HEK293 (cell line): ENCODE measurements around the gene FNTB.

ENCODE experiments used
- CTCF ChIA-PET: fragments of 350-600 bp; formaldehyde crosslinking; extraction: SDS; loops from one replicate; lab custom pipeline; 2021; ENCODE audit warnings: antibody characterized with exemption; lab: Yijun Ruan, JAX
- POLR2A ChIA-PET: fragments of 300-600 bp; formaldehyde crosslinking; extraction: SDS; loops from one replicate; lab custom pipeline; 2020; ENCODE audit warnings: antibody characterized with exemption, inconsistent platforms; lab: Yijun Ruan, JAX
- H3K27ac ChIP-seq: fragments of 200-500 bp; sonication (Bioruptor generic); 2 replicates; pipeline ENCODE4 v1.5.1; 2014; ENCODE audit warnings: low read depth, low read length, control low read depth, inconsistent platforms; ENCODE audit errors: extremely low read depth
- H3K36me3 ChIP-seq, 2 experiments: fragments of 200-500 bp in 1 of 2; sonication (Bioruptor generic) in 1 of 2; 1 replicate in 1 of 2; 2 replicates in 1 of 2; pipeline ENCODE4 v1.5.1; 2014 to 2017; ENCODE audit warnings: inconsistent platforms in 2 of 2, low read length in 2 of 2; ENCODE audit not compliant: control insufficient read depth in 2 of 2, insufficient read depth in 1 of 2
- H3K4me1 ChIP-seq: fragments of 200-500 bp; sonication (Bioruptor generic); 2 replicates; pipeline ENCODE4 v1.5.1; 2014; ENCODE audit warnings: mild to moderate bottlenecking, low read length, inconsistent platforms; ENCODE audit not compliant: control insufficient read depth, insufficient read depth
- H3K4me3 ChIP-seq: 2 replicates; pipeline ENCODE4 v1.5.1; 2011; ENCODE audit warnings: low read depth, mild to moderate bottlenecking, control low read depth, low read length, moderate library complexity
- H3K9me3 ChIP-seq: fragments of 200-500 bp; sonication (Bioruptor generic); 2 replicates; pipeline ENCODE4 v1.5.1; 2014; ENCODE audit warnings: low read depth, low read length, inconsistent platforms; ENCODE audit not compliant: control insufficient read depth, insufficient read depth
- GLI4 ChIP-seq: fragments of 450-650 bp; formaldehyde crosslinking; IDR thresholded peaks from 2 replicates; pipeline ENCODE4 v1.5.1; 2016; ENCODE audit warnings: missing biosample characterization, missing genetic modification characterization
- PRDM1 ChIP-seq: fragments of 450-650 bp; formaldehyde crosslinking; IDR thresholded peaks from 2 replicates; pipeline ENCODE4; 2016; ENCODE audit warnings: missing biosample characterization, missing genetic modification characterization
- ZBTB20 ChIP-seq: fragments of 450-650 bp; formaldehyde crosslinking; IDR thresholded peaks from 2 replicates; pipeline ENCODE4 v1.5.1; 2016; ENCODE audit warnings: missing biosample characterization, missing genetic modification characterization
- ZEB2 ChIP-seq: fragments of 450-650 bp; formaldehyde crosslinking; IDR thresholded peaks from 2 replicates; pipeline ENCODE4 v1.5.1; 2016; ENCODE audit warnings: missing biosample characterization, missing genetic modification characterization
- ZNF202 ChIP-seq: fragments of 450-650 bp; formaldehyde crosslinking; IDR thresholded peaks from 2 replicates; pipeline ENCODE4 v1.5.1; 2016; ENCODE audit warnings: missing biosample characterization, missing genetic modification characterization, borderline replicate concordance
- ZNF341 ChIP-seq: fragments of 450-650 bp; formaldehyde crosslinking; IDR thresholded peaks from 2 replicates; pipeline ENCODE4; 2016; ENCODE audit warnings: low read depth, missing biosample characterization, missing genetic modification characterization
- ZNF596 ChIP-seq: fragments of 450-650 bp; IDR thresholded peaks from 2 replicates; pipeline ENCODE4 v1.5.0; 2018; ENCODE audit warnings: missing biosample characterization, mild to moderate bottlenecking, missing genetic modification characterization, moderate library complexity
- ZNF600 ChIP-seq: fragments of 450-650 bp; formaldehyde crosslinking; IDR thresholded peaks from 2 replicates; pipeline ENCODE4 v1.5.1; 2016; ENCODE audit warnings: missing biosample characterization, missing genetic modification characterization
- ZNF610 ChIP-seq: fragments of 450-650 bp; formaldehyde crosslinking; IDR thresholded peaks from 2 replicates; pipeline ENCODE4 v1.5.1; 2016; ENCODE audit warnings: missing biosample characterization, missing genetic modification characterization, borderline replicate concordance
- ZNF621 ChIP-seq: fragments of 450-650 bp; formaldehyde crosslinking; IDR thresholded peaks from 2 replicates; pipeline ENCODE4 v1.5.1; 2017; ENCODE audit warnings: missing biosample characterization, missing genetic modification characterization
- ZNF701 ChIP-seq: fragments of 450-650 bp; formaldehyde crosslinking; IDR thresholded peaks from 2 replicates; pipeline ENCODE4 v1.5.1; 2016; ENCODE audit warnings: missing biosample characterization, missing genetic modification characterization
- ZNF76 ChIP-seq: fragments of 450-650 bp; formaldehyde crosslinking; IDR thresholded peaks from 2 replicates; pipeline ENCODE4; 2016; ENCODE audit warnings: low read depth, missing biosample characterization, missing genetic modification characterization, borderline replicate concordance
- ZNF776 ChIP-seq: fragments of 450-650 bp; formaldehyde crosslinking; IDR thresholded peaks from 2 replicates; pipeline ENCODE4 v1.5.0; 2017; ENCODE audit warnings: missing biosample characterization, missing genetic modification characterization, borderline replicate concordance
- ZNF843 ChIP-seq: fragments of 450-650 bp; formaldehyde crosslinking; IDR thresholded peaks from 2 replicates; pipeline ENCODE4 v1.5.1; 2016; ENCODE audit warnings: missing biosample characterization, missing genetic modification characterization
- ZSCAN16 ChIP-seq: fragments of 450-650 bp; formaldehyde crosslinking; IDR thresholded peaks from 2 replicates; pipeline ENCODE4 v1.5.1; 2016; ENCODE audit warnings: missing biosample characterization, missing genetic modification characterization
- ZXDB ChIP-seq: fragments of 450-650 bp; formaldehyde crosslinking; IDR thresholded peaks from 2 replicates; pipeline ENCODE4 v1.5.1; 2016; ENCODE audit warnings: missing biosample characterization, missing genetic modification characterization
- TF ChIP-seq, protein P1 (sequence below): fragments of 450-650 bp; formaldehyde crosslinking; IDR thresholded peaks from 2 replicates; pipeline ENCODE4 v1.5.1; 2016; ENCODE audit warnings: missing biosample characterization, missing genetic modification characterization
- TF ChIP-seq, protein P2 (sequence below): fragments of 450-650 bp; formaldehyde crosslinking; IDR thresholded peaks from 2 replicates; pipeline ENCODE4 v1.5.1; 2016; ENCODE audit warnings: missing biosample characterization, missing genetic modification characterization
- TF ChIP-seq, protein P3 (sequence below): fragments of 450-650 bp; formaldehyde crosslinking; IDR thresholded peaks from 2 replicates; pipeline ENCODE4 v1.5.1; 2016; ENCODE audit warnings: missing biosample characterization, missing genetic modification characterization
- TF ChIP-seq, protein P4 (sequence below): fragments of 450-650 bp; formaldehyde crosslinking; IDR thresholded peaks from 2 replicates; pipeline ENCODE4 v1.5.1; 2016; ENCODE audit warnings: missing biosample characterization, missing genetic modification characterization
- TF ChIP-seq, protein P5 (sequence below): fragments of 450-650 bp; formaldehyde crosslinking; IDR thresholded peaks from 2 replicates; pipeline ENCODE4 v1.5.1; 2016; ENCODE audit warnings: missing biosample characterization, missing genetic modification characterization
- TF ChIP-seq, protein P6 (sequence below): fragments of 450-650 bp; formaldehyde crosslinking; IDR thresholded peaks from 2 replicates; pipeline ENCODE4 v1.5.1; 2016; ENCODE audit warnings: missing biosample characterization, missing genetic modification characterization, low read depth

FNTB gene

DNA sequence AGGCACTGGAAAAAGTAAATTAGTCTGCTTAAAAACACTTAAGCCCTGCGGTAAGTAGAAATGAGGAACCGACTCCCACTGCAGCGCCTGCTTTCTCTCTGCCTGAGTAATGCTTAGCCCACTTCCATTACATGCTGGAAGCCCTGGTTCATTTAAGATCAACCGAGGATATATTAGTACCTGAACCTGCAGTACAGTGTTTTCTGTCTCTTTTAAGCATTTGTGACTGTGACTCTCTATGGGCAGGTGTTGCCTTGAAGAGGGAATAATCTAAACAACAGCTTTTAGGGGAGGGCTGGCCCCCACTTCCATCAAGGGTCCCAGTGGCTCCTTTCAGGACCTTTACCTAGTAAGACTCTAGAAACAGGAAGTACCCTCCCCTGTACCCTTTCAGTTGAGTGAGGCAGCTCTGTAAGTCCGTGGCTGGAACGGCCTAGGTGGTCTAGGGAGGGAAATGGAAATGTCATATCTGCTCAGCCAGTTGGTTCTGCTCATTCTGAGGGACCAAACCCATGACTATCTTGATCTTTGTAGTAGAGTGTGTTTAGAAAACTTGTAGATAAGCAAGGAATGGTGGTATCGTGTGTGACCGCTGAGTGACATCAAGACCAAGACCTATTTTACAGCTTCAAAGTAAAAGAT, 56.2 kb downstream of the FNTB start (continued):
- TF ChIP-seq ZSCAN16 (tag by site-specific recombination) (no peak), ZNF202 (tag by site-specific recombination) (no peak), ZNF341 (tag by site-specific recombination) (no peak)
- TF ChIP-seq, all 188 proteins: peak for 0

DNA sequence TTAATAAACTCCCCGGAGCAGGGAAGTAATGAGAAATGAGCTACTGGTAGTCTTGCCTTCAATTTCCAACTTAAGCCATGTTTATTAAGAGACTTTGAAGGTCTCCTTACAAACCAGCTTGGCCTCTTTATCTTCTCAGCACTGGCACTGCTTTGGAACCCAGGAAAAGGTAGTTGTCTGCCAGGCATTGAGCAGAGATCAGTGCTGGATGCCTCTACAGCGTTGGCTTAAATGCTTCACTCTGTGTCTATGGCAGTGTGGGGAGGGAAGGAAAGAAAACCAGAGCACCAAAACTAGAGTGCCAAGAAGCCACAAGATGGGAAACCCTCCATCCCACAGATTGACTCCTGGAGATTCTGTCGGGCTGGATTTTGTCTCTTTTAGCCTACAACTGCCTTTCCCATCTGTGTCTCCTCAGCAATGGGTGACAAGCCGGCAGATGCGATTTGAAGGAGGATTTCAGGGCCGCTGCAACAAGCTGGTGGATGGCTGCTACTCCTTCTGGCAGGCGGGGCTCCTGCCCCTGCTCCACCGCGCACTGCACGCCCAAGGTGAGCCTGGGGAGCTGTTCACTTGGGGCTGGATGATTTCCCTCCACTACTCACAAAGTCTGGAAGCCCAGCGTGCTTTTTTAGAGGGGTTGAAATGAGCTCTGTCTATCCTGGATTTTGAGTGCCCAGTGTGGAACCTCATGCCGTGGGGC, 57.3 kb downstream of the FNTB start:
- POLR2A ChIA-PET, result interaction anchor here (0.7 kb wide), 1 partner anchor 50 kb away, joined by 3 read pairs; no protein-coding TSS in a partner anchor
- Histone ChIP-seq H3K4me1 (peaks cover 4% of the 10 kb centered on the region; the same call in 1 of the 2 replicates), H3K36me3 (peaks cover 10 to 33% of the 10 kb centered on the region in 2 experiments), H3K9me3 (no peaks in the 10 kb centered on the region), H3K27ac (no peak overlapping the region), H3K4me3 (no peak overlapping the region)
- CTCF ChIA-PET, result no interaction called here
- no peak for TF ChIP-seq ZNF701
- TF ChIP-seq ZXDB (tag by site-specific recombination), result no peak
- no peak for TF ChIP-seq ZNF610
- TF ChIP-seq ZNF843 (tag by site-specific recombination), result no peak

DNA sequence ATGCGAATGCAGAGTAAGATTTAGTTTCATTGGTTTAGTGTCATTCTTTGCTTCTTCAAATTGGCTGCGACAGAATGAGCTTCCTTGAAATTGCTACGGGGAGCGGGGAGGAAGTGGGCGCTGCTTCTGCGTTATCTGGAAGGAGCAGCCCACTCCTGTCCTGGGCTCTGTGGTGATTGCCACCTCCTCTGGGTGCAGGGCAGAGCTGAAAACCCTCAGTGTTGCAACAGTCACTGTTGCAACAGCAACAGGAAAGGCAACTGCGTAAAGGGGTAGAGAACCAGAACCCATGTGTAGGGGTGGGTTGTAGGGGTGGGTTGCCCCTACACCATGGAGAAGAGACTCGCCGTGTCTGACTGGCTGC, 57.9 kb downstream of the FNTB start:
- Histone ChIP-seq H3K4me1 (peaks cover 4% of the 10 kb centered on the region; the same call in 1 of the 2 replicates), H3K27ac (no peak overlapping the region), H3K36me3 (peaks cover 8 to 33% of the 10 kb centered on the region in 2 experiments), H3K9me3 (no peaks in the 10 kb centered on the region), H3K4me3 (no peak overlapping the region)
- ChIA-PET CTCF (no interaction called here), POLR2A (no interaction called here)
- TF ChIP-seq ZNF596 (tag by site-specific recombination) (no peak), ZNF621 (tag by site-specific recombination) (no peak), GLI4 (no peak), ZNF600 (tag by site-specific recombination) (no peak), PRDM1 (no peak), ZBTB20 (tag by site-specific recombination) (no peak), ZNF76 (tag by site-specific recombination) (no peak), ZNF776 (tag by site-specific recombination) (no peak), ZEB2 (tag by site-specific recombination) (no peak)
- TF ChIP-seq, protein P1, sequence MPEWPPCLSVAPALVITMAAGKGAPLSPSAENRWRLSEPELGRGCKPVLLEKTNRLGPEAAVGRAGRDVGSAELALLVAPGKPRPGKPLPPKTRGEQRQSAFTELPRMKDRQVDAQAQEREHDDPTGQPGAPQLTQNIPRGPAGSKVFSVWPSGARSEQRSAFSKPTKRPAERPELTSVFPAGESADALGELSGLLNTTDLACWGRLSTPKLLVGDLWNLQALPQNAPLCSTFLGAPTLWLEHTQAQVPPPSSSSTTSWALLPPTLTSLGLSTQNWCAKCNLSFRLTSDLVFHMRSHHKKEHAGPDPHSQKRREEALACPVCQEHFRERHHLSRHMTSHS, result no peak
- TF ChIP-seq, protein P2, sequence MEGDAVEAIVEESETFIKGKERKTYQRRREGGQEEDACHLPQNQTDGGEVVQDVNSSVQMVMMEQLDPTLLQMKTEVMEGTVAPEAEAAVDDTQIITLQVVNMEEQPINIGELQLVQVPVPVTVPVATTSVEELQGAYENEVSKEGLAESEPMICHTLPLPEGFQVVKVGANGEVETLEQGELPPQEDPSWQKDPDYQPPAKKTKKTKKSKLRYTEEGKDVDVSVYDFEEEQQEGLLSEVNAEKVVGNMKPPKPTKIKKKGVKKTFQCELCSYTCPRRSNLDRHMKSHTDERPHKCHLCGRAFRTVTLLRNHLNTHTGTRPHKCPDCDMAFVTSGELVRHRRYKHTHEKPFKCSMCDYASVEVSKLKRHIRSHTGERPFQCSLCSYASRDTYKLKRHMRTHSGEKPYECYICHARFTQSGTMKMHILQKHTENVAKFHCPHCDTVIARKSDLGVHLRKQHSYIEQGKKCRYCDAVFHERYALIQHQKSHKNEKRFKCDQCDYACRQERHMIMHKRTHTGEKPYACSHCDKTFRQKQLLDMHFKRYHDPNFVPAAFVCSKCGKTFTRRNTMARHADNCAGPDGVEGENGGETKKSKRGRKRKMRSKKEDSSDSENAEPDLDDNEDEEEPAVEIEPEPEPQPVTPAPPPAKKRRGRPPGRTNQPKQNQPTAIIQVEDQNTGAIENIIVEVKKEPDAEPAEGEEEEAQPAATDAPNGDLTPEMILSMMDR (tag by site-specific recombination), result no peak
- TF ChIP-seq, protein P3, sequence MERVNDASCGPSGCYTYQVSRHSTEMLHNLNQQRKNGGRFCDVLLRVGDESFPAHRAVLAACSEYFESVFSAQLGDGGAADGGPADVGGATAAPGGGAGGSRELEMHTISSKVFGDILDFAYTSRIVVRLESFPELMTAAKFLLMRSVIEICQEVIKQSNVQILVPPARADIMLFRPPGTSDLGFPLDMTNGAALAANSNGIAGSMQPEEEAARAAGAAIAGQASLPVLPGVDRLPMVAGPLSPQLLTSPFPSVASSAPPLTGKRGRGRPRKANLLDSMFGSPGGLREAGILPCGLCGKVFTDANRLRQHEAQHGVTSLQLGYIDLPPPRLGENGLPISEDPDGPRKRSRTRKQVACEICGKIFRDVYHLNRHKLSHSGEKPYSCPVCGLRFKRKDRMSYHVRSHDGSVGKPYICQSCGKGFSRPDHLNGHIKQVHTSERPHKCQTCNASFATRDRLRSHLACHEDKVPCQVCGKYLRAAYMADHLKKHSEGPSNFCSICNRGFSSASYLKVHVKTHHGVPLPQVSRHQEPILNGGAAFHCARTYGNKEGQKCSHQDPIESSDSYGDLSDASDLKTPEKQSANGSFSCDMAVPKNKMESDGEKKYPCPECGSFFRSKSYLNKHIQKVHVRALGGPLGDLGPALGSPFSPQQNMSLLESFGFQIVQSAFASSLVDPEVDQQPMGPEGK, result no peak
- TF ChIP-seq, protein P4, sequence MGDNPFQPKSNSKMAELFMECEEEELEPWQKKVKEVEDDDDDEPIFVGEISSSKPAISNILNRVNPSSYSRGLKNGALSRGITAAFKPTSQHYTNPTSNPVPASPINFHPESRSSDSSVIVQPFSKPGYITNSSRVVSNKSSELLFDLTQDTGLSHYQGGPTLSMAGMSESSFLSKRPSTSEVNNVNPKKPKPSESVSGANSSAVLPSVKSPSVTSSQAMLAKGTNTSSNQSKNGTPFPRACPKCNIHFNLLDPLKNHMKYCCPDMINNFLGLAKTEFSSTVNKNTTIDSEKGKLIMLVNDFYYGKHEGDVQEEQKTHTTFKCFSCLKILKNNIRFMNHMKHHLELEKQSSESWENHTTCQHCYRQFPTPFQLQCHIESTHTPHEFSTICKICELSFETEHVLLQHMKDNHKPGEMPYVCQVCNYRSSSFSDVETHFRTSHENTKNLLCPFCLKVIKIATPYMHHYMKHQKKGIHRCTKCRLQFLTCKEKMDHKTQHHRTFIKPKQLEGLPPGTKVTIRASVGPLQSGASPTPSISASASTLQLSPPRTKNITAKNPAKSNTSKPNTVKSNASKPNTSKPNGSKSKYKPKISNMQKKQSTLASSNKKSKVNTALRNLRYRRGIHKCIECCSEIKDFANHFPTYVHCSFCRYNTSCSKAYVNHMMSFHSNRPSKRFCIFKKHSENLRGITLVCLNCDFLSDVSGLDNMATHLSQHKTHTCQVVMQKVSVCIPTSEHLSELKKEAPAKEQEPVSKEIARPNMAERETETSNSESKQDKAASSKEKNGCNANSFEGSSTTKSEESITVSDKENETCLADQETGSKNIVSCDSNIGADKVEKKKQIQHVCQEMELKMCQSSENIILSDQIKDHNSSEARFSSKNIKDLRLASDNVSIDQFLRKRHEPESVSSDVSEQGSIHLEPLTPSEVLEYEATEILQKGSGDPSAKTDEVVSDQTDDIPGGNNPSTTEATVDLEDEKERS (tag by site-specific recombination), result no peak
- TF ChIP-seq, protein P5, sequence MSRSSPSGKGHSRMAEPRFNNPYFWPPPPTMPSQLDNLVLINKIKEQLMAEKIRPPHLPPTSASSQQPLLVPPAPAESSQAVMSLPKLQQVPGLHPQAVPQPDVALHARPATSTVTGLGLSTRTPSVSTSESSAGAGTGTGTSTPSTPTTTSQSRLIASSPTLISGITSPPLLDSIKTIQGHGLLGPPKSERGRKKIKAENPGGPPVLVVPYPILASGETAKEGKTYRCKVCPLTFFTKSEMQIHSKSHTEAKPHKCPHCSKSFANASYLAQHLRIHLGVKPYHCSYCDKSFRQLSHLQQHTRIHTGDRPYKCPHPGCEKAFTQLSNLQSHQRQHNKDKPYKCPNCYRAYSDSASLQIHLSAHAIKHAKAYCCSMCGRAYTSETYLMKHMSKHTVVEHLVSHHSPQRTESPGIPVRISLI, result no peak
- TF ChIP-seq, protein P6, sequence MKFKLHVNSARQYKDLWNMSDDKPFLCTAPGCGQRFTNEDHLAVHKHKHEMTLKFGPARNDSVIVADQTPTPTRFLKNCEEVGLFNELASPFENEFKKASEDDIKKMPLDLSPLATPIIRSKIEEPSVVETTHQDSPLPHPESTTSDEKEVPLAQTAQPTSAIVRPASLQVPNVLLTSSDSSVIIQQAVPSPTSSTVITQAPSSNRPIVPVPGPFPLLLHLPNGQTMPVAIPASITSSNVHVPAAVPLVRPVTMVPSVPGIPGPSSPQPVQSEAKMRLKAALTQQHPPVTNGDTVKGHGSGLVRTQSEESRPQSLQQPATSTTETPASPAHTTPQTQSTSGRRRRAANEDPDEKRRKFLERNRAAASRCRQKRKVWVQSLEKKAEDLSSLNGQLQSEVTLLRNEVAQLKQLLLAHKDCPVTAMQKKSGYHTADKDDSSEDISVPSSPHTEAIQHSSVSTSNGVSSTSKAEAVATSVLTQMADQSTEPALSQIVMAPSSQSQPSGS (tag by site-specific recombination), result no peak
